ENCODE results near the gene TCTN1.
A peak's percentile ranks its signal among the peaks of the same experiment; 100 is the strongest.

The TCTN1 gene

GRCh38 chr12:110686294-110686903 is 72.5 kb downstream of the TCTN1 start:
- no peak for DNase-seq

DNA sequence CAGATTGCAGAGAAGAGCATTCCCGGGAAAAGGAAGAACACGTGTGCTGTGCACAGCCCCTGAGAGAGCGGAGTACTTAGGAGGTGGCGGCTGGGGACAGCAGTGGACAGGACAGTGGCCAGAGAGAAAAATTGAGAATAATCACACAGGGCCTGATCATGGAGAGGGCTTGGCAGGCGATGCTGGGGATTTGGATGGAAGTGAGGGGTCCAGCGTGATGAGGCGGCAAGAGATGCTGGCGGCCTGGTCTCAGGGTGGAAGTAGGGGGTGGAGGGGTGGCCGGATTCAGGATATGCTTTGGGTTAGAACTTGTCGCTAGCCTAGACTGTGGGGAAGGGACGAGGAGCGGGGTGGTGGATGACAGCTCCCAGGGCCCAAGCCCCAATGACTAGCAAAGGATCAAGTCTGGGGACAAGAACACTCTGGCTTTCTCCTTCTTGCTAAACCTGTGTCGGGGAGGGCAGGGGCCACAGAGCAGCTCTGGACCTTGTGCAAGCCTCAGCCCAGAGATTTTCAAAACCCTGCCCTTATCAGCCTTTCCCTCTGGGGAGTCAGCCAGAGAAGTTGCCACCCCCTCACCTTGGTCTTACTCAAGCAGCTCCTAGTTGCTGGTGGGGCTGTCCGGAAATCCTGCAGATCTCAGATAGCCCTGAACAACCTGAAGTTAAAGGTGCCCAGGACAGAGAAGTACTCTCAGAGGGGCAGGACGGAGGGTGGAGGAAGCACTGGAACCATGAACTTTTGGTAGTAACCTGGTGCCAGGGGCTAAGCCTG is 73.7 kb downstream of the TCTN1 start:
- no peak for DNase-seq

DNA sequence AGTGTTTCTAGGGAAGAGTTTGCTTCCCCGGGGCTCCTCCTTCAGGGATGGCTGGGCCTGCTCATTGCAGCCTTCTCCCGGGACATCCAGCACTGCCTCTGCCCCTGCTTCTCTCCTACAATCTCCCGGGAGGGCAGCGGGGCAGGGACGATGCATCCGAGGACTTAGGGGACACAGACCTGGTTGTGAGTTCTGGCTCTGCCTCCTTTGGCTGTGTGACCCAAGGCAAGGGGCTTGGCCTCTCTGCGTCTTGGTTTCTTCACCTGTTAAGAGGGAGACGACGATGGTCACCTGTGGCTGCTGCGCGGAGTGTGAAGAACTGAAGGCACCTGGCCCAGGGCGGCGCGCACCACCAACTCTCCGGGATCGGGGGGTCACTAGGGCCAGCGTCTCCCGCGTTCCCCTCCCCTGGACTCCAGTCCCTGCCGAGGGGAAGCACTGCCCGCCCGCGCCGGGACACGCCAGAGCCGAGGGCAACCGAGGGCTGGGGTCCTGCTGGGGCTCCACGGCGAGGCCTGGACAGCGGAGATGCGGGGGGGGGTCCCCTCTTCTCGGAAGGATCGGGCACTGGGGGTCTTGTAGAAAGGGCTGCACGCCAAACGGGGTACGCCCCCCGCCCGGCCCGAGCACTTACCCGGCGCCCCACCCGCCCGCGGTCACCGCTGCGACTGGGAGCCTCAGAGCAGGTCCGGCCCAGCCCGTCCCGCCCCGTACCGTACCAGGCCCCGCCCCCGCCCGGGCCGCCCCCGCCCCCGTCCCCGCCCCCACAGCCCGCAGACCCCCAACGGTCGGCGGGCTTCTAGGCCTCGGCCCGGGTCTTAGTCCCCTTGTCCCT is 74.7 kb downstream of the TCTN1 start, which contains the start of gene HVCN1:
Gene HVCN1, minus strand, starts transcription at position 670 of the 835 bp plus-strand sequence. CDS start 5,870 bp downstream, outside the sequence.
- DNase-seq, result no peak

DNA sequence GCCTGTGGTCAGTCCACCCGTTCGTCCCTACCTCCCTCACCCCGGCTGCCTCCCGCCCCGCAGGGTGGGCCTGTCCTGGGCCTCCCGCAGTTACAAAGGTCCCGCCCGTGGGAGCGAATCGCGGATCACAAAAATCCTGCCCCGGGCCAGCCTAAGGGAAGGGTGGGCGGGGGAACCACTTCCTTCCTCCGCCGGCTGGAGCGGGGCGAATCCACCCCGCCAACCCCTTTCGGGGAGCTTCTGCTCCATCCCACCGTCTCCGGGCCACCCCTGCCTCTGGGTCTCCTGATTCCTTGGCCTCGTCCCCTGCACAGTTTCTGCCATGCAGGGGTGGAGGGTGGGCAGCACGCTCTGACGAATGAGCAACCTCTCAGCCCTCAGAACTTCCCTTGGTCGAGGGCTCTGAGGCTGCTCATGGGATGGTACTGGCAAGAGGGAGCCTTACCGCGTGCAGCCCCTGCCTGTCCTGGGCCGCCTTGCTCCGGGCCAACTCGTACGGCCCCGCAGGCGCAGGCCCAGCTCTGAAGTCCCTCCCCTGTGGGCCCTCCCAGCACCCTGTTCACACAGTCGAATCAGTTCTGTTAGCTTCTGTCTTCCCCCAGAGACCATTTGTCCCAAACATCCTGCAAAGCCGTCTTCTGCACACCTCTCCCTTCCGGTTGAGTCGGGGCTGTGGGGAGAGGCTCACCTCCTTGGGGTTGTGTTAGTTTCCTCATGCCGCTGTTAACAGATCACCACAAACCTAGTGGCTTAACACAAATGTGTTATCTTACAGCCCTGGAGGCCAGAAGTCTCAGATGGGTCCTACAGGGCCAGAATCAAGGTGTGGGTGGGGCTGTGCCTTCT is 75.6 kb downstream of the TCTN1 start:
- DNase-seq, result no peak

- no peak for DNase-seq
Observed at GRCh38 chr12:110690127-110690430, 76.2 kb downstream of the TCTN1 start.

DNA sequence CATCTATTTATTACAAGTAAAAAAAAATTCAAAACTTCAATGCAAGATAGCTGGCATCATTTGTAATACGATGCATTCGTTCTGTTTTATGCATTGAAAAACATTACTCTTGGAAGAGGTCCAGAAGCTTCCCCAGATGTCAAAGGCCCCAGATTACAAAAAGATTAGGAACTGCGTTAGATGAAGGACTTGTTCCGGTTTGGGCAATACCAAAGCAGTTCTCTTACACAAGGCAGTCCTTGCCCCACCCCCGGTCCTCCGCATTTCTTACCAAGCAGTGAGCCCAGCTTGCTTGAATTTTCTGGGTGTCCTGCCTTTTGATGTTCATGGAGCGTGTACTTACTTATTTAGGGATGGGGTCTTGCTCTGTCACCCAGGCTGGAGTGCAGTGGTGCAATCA is 79.8 kb downstream of the TCTN1 start:
- no peak for DNase-seq

GRCh38 chr12:110694330-110694901 is 80.5 kb downstream of the TCTN1 start:
- DNase-seq, result no peak

- DNase-seq, result no peak
Observed at GRCh38 chr12:110696283-110696682, 82.4 kb downstream of the TCTN1 start.

DNA sequence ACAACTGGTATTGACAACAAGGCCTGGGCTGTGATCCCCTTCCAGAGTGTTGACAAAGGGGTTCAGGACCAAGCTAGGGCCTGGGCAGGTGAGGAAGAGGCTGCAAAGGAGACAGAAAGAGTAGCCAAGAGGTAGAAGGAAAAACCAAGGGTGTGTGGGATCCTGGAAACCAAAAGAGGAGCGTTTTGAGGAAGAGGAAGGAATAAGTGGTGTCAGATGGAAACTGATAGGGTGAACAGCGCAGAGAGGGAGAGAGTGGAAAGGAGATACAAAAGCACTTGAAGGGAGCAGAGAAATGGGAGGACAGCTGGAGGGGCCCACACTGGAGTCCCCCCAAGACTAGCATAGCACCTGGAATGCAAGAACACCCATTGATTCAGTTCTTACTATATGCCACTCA is 83.3 kb downstream of the TCTN1 start:
- no peak for DNase-seq

DNA sequence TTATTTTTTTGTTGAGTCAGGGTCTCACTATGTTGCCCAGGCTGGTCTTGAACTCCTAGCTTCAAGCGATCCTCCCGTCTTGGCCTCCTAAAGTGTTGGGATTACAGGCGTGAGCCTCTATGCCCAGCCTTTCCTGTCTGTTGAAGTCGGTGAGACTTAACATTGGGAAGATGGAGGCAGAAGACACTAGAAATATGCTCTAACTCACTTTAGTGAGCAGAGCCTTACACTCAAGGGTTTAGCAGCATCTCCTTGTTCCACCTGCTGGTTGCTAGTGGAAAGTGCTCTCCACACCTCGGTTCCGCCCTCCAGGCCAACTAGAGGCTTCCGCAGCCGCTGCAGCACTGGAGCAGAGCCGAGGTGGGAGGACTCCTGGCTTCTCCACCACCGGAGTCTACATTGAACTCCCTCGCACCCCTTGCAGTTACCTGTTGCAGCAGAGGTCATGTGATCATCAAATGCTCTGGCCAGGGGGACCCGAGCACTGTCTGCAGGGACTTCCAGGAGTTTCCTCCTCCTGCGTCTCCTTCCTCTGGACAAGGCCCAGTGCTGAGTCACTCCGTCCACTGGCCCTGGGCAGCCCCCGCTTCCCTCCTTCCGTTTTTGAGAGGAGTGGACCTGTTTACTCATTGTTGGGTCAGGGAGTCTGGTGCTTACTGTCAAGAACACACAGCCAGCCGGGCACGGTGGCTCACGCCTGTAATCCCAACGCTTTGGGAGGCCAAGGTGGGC is 84.4 kb downstream of the TCTN1 start:
- DNase-seq, result peak; percentile 60
